ENCODE measurements around the gene TMEM219.

The TMEM219 gene

GRCh38 chr16:29983420-29984136 is 21.7 kb downstream of the TMEM219 start:
- H3K4me3 ChIP-seq (ENCODE audit: low read length): no peak overlapping the region
- TF ChIP-seq ZNF274 (IDR thresholded peaks at IDR 0.05; ENCODE audit: low read depth, low read length): no peak

GRCh38 chr16:29984137-29984763 is 22.4 kb downstream of the TMEM219 start:
- H3K4me3 ChIP-seq (ENCODE audit: low read length): no peak overlapping the region
- TF ChIP-seq ZNF274 (IDR thresholded peaks at IDR 0.05; ENCODE audit: low read depth, low read length): no peak

- TF ChIP-seq ZNF274 (IDR thresholded peaks at IDR 0.05; ENCODE audit: low read depth, low read length): no peak
Observed at GRCh38 chr16:29984764-29985147, 22.9 kb downstream of the TMEM219 start.

GRCh38 chr16:29985271-29985811 is 23.5 kb downstream of the TMEM219 start:
- TF ChIP-seq ZNF274 (IDR thresholded peaks at IDR 0.05; ENCODE audit: low read depth, low read length): no peak
- H3K4me3 ChIP-seq (ENCODE audit: low read length): no peak overlapping the region

More at GRCh38 chr16:29984764-29985147, 22.9 kb downstream of the TMEM219 start:
- no peak overlapping the region for H3K4me3 ChIP-seq (ENCODE audit: low read length)

- no peak overlapping the region for H3K4me3 ChIP-seq (ENCODE audit: low read length)
- TF ChIP-seq ZNF274 (IDR thresholded peaks at IDR 0.05; ENCODE audit: low read depth, low read length): no peak
Observed at GRCh38 chr16:29986231-29986630, 24.4 kb downstream of the TMEM219 start.

GRCh38 chr16:29986931-29987330 is 25.1 kb downstream of the TMEM219 start:
- no peak for TF ChIP-seq ZNF274 (IDR thresholded peaks at IDR 0.05; ENCODE audit: low read depth, low read length)
- no peak overlapping the region for H3K4me3 ChIP-seq (ENCODE audit: low read length)

GRCh38 chr16:29987371-29988085 is 25.6 kb downstream of the TMEM219 start:
- no peak overlapping the region for H3K4me3 ChIP-seq (ENCODE audit: low read length)
- no peak for TF ChIP-seq ZNF274 (IDR thresholded peaks at IDR 0.05; ENCODE audit: low read depth, low read length)

- TF ChIP-seq ZNF274 (IDR thresholded peaks at IDR 0.05; ENCODE audit: low read depth, low read length): no peak
- no peak overlapping the region for H3K4me3 ChIP-seq (ENCODE audit: low read length)
Observed at GRCh38 chr16:29988346-29989075, 26.6 kb downstream of the TMEM219 start.

GRCh38 chr16:29989111-29989858 is 27.4 kb downstream of the TMEM219 start:
- no peak for TF ChIP-seq ZNF274 (IDR thresholded peaks at IDR 0.05; ENCODE audit: low read depth, low read length)
- H3K4me3 ChIP-seq (ENCODE audit: low read length): no peak overlapping the region

- no peak overlapping the region for H3K4me3 ChIP-seq (ENCODE audit: low read length)
- no peak for TF ChIP-seq ZNF274 (IDR thresholded peaks at IDR 0.05; ENCODE audit: low read depth, low read length)
Observed at GRCh38 chr16:29990034-29990433, 28.2 kb downstream of the TMEM219 start.

- no peak for TF ChIP-seq ZNF274 (IDR thresholded peaks at IDR 0.05; ENCODE audit: low read depth, low read length)
- H3K4me3 ChIP-seq (ENCODE audit: low read length): no peak overlapping the region
Observed at GRCh38 chr16:29990883-29991570, 29.1 kb downstream of the TMEM219 start.

- no peak overlapping the region for H3K4me3 ChIP-seq (ENCODE audit: low read length)
- no peak for TF ChIP-seq ZNF274 (IDR thresholded peaks at IDR 0.05; ENCODE audit: low read depth, low read length)
Observed at GRCh38 chr16:29991571-29991904, 29.7 kb downstream of the TMEM219 start.

All from GM08714 (cell line).